ENCODE results near the gene PCGF3. TPM values are rescaled to one million over a fixed set of nuclear protein-coding genes. Genes with fewer than 3 reads are reported as not detected.
"Not testable (repeated sequence)": the region's sequence is repeated elsewhere in the genome, so short reads cannot be mapped to it uniquely, and the experiment has no call there.

Gene PCGF3
- polyA plus RNA-seq, 10 donors, result 39.9 to 81.1 (median 52.4) TPM

DNA sequence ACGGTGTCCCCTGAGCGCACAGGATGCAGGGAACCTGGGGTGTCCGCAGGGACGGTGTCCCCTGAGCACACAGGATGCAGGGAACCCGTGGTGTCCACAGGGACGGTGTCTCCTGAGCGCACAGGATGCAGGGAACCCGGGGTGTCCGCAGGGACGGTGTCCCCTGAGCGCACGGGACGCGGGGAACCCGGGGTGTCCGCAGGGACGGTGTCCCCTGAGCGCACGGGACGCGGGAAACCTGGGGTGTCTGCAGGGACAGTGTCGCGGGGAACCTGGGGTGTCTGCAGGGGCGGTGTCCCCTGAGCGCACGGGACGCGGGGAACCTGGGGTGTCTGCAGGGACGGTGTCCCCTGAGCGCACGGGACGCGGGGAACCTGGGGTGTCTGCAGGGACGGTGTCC is 30.9 kb downstream of the PCGF3 start:
- not testable (repeated sequence) for DNase-seq

DNA sequence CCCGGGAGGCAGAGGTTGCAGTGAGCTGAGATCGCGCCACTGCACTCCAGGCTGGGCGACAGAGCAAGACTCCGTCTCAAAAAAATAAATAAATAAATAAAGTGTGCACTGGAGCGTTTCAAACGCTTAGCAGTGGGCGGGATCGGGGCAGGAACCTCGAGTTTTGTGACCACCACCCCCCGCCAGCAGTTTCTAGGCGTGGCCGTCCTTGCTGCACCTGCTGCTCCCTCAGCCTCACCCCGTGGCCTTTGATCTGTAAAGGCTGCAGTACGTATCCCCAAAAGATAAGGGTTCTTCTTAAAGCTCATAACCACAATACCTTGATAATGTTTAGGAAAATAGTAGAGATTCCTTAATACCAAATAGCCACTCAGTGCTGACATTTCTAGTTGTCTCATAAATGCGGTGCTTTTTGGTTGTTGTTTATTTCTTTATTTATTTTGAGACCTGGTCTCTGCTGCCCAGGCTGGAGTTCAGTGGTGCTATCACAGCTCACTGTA is 33.2 kb downstream of the PCGF3 start:
- no peak for DNase-seq

DNA sequence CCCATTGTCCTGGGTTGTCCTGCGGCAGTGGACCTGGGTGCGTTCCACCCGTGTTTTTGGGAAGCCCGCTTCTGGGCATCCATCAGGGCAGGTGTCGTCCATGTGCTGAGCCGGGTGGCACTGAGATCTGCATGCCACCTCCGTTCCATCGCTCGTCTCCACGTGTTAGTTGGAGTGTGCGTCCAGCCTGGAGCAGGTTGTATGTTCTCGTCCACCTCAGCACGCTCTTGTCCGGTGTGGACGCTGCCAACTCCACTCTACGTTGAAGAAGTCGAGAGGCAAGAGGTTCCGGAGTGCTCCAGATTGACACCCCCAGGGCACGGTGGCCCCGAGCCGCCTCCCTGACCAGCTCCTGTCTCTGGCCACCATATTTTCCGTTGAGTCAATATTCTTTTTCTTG is 33.9 kb downstream of the PCGF3 start:
- no peak for DNase-seq

DNA sequence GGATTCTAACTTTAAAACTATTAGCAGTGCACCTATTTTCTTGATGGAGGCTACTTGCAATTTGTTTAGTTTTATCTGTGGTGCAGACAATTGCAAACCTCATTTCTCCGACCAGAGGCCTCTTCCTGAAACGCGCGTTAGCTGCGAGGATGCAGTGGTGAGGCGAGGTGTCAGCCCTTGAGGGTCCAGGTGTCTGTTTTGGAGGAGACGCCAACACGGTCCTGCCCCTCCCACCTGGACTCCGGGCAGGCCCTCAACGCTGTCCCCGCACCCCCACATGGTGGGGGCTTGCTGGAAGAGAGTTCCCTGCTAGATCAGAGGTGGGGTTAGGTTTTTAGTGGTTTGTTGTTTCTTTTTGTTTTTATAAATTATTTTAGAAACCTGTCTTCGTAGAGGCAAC is 34.4 kb downstream of the PCGF3 start:
- DNase-seq, result no peak

DNA sequence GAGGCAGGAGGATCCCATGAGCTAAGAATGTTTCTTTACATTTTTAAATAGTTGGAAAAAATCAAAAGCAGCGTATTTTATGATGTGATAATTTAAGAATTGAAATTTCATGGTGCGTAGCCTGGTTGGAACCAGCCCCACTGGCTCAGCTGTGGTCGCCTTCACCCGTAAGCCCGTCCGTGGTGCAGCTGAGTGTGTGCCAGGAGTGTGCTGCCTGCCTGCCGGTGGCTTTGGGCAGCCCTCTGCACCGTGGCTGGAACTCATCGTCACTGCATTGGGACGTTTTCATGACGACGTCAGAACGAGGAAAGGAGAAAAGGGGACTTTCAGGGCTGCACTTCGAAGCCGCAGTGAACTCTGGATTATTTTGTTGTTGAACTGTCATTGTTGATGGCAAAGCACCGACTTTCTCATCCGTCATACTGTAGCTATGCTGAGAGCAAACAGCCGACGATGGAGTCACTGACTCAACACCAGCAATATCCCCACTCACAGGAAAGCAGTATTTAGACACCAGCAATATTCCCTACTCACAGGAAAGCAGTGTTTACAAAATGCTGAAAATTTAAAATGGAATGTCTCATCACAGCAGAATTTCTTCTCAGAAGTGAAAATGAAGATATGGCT is 35.1 kb downstream of the PCGF3 start:
- DNase-seq, result no peak

DNA sequence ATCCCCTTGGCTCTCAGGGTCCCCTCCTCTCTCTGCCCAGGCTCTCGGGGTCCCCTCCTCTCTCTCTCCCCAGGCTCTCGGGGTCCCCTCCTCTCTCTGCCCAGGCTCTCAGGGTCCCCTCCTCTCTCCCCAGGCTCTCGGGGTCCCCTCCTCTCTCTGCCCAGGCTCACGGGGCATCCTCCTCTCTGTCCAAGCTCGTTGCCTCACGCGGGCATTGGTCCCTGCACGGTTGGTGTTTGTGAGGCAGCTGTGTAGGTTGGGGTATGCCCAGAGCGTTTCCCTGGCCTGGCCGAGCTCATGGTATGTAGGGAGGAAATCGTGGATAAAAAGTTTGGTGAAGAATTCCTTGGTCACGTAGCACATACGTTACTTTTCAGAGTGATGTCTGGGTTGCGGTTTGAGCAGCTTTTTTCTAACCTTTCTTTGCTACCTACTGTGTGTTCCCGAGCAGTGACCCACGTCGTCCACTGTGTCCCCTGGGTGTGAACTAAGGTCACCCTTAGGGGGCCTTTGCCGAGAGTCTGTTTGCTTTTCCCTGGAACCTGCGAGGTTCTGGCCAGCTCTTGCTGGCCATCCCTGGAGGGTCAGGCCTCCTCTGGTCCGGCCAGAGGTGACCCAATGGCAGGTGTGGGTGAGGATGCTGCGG is 36.6 kb downstream of the PCGF3 start:
- no peak for DNase-seq

DNA sequence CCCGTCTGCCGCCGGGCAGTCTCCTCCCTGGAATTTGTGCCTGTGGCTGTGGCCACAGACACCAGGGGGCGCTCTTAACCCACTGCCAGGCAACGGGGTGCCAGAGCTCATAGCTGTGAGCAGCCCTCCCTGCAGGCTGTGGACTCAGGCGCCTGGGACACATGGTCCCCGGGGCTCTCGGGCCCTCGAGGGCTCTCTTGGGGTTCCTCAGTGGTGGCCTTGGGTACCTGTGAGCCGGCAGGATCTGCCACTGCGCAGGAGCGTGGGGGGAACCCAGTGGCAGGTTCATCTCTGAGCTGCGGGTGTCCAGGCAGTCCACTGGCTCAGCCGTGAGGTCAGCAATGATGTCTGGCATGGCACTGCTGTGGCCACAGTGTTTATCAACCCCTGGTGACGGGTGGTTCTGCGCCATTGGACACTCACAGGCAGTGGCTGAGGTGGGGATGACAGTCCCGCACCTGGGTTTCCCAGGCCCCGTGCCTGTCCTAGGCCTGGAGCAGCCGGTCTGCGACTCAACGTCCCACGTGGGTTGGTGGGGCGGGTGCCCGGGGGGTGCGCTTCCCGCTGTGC is 37.2 kb downstream of the PCGF3 start:
- DNase-seq, result peak in 2 of 3 donors; percentile 52 to 66

DNA sequence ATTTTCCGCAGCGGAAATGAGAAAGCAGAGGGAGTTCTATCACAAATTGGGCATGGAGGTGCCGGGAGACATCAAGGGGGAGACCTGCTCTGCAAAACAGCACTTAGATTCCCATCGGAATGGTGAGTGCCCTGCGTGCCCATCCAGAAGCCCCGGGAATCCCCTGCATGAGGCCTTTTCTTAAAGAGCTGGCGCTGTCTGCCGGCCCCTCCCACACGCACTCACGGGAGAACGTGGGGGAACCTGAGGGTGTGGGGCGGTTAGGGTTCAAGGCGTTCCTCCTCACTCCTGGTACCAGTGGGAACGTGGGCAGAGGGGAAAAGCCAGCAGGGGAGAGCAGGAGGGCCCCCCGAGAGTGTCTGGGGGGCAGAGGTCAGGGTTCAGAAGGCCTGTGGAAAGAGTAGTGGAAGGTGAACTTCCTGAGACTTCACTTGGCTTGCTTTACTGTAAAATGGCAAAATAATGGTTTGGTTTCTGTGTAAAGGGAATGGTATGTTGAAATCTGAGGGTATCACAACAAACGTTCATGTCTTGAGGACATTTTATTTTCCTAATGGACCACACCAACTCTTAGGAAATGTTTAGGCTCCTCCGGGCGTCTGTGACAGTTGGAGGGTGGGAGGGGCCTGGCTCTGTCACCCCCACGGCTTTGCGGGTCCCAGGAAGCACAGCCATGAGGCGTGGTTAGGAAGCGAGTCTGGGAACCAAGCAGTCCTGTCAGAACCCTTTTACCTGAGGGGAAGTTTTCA is 38.0 kb downstream of the PCGF3 start:
- no peak for DNase-seq

DNA sequence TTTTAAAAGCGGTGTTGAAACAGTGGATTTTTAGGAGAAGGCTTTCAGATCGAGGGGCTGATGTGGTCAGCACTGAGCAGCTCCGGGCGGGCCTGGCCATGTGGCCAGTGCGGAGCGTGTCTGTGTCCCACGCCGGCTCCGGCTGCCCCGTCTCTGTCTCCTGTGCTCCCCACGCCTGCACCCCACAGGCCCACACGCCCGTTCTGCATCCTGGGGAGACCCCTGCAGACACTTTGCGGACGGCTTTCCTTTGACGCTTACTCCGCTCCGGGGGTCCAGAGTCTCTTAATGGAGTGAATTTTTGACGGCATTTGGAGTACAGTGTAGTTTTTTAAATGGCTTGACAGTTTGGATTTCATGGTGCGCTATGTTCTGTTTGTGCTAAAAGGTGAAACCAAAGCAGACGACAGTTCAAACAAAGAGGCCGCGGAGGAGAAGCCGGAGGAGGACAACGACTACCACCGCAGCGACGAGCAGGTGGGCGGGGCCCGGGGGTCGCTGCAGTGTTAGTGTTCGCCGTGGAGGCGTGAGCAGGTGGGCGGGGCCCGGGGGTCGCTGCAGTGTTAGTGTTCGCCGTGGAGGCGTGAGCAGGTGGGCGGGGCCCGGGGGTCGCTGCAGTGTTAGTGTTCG is 38.7 kb downstream of the PCGF3 start:
- no peak for DNase-seq

DNA sequence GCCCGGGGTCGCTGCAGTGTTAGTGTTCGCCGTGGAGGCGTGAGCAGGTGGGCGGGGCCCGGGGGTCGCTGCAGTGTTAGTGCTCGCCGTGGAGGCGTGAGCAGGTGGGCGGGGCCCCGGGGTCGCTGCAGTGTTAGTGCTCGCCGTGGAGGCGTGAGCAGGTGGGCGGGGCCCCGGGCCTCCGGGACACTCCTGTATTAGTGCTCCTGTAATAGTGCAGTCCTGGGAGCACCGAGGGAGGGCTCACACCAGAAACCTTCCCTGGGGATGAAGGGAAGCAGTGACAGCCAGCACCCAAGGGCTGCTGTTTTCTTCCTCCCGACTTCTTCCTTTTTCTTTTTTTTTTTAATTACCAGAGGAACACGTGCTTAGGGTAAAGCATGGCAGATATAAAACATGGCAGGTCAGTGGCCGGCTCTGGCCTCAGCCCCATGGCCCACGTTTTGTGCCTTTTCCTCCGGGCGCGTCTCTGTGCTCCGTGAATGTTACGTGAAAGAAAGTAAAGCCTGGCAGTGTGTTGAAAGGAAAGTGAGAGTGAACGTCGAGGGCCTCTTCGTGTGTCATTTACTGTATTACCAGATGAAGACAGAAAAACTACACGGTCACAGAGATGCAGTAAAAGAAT is 42.0 kb downstream of the PCGF3 start:
- no peak for DNase-seq

DNA sequence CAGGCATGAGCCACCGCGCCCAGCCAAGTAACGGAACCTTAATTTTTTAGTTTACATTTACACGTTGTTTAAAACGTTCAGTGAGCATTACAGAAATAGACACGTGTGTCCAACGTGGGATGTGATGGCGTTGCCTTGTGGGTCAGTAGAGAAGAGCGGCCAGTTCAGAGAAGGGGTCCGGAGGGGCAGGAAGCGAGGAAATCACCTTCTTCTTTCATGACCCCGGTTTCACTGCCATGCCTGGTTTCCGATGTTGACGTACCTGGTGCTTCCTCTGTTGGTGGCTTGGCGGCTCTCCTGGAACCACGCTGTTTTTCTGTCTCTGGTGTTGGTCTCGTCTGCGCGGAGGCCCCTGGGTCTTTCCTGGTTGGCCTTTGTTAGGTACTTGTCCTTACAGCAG is 42.8 kb downstream of the PCGF3 start:
- no peak for DNase-seq

DNA sequence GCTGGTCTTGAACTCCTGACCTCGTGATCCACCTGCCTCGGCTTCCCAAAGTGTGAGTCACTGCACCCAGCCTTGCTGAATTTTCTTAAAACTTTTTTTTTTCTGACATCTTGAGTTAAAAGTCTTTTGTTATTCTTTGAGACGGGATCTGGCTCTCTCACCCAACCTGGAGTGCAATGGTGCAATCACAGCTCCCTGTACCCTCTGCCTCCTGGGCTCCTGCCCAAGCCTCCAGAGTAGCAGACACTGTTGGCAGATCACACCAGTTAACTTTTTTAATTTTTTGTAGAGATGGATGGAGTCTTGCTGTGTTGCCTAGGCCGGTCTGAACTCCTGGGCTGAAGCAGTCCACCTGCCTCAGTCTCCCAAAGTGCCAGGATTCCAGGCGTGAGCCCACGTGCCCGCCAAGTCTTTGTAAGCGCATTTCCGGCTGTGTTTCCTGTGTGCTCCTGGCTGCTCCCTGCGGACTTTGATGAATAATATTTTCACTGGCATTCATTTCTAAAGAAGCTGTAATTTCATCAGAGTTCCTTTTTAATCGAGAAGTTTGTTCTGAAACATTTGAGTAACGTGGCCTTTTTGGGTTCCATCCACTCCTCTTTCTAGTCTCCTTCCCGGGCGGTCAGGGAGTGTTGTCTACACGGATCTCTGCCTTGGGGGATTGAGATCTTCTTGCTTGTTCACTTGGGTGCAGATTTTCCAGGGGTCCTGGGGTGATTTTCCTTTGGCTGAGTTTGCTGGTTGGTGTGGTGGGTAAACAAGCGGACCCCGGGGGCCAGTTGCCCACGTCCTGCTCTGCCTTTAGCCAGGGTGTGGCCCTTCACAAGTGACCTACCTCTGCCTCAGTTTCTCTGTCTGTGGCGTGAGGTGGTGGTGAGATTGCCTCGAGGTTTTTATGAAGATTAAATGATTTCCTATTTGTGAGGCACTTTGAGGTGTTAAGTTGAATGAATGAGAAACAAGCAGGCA is 44.4 kb downstream of the PCGF3 start:
- no peak for DNase-seq

DNA sequence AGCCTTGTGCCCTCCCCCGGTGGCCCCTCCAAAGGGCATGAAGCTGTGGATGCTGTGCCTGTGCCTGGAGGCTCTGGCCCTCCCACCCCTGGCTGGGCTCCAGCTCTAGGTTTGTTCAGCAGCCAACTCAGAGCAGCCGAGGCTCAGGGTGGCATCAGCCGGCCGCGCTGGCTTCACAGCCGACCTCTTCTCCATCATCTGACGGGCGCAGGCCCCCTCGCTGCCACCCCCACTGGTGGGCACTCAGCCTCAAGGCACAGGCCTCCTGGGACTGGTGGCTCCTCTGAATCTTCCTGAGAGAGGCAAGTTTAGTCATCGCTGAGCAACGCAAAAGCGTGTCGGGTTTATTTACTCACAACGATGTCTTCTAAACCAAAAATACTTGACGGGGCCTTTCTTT is 46.0 kb downstream of the PCGF3 start:
- DNase-seq, result peak in 1 of 3 donors; percentile 51

DNA sequence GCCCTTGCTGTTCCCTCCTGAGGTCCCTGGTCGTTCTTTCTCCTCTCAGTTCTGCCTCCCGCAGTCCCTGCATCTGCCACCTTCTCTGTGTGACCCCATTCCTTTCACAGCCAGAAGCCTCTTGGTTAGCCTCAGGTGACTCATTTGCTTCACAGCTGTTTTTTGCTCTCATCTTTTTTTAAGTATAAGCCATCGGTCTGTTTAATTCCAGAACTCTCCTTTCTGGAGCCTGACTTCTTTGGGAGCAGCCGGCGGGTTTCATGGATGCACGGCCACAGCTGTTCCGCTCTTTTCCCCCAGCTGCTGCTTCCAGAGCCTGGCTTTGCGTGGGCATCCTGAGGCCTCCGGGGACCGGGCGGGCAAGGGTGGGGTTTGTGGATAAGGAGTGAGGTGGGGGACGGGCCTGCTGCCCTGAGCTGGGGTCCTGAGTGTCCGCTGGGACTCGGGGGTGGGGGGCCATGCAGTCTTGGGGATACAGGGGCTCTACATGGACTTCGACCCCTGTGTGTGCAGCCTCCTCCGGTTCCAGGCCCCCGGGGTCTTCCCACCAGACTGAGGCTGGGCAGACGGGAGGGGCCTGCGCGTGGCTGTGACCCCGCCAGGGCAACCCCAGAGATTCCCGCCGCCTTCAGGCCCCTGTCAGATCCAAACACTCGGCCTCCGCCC is 46.7 kb downstream of the PCGF3 start:
- peak in 1 of 3 donors; percentile 52 for DNase-seq

DNA sequence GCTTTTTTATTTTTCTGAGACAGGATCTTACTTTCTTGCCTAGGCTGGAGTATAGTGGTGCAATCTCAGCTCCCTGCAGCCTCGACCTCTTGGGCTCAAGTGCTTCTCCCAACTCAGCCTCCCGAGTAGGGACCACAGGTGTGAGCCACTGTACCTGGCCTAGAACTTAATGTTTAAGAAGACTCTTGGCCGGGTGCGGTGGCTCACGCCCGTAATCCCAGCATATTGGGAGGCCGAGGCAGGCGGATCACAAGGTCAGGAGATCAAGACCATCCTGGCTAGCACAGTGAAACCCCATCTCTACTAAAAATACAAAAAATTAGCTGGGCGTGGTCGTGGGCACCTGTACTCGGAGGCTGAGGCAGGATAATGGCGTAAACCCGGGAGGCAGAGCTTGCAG is 47.6 kb downstream of the PCGF3 start:
- not testable (repeated sequence) for DNase-seq

DNA sequence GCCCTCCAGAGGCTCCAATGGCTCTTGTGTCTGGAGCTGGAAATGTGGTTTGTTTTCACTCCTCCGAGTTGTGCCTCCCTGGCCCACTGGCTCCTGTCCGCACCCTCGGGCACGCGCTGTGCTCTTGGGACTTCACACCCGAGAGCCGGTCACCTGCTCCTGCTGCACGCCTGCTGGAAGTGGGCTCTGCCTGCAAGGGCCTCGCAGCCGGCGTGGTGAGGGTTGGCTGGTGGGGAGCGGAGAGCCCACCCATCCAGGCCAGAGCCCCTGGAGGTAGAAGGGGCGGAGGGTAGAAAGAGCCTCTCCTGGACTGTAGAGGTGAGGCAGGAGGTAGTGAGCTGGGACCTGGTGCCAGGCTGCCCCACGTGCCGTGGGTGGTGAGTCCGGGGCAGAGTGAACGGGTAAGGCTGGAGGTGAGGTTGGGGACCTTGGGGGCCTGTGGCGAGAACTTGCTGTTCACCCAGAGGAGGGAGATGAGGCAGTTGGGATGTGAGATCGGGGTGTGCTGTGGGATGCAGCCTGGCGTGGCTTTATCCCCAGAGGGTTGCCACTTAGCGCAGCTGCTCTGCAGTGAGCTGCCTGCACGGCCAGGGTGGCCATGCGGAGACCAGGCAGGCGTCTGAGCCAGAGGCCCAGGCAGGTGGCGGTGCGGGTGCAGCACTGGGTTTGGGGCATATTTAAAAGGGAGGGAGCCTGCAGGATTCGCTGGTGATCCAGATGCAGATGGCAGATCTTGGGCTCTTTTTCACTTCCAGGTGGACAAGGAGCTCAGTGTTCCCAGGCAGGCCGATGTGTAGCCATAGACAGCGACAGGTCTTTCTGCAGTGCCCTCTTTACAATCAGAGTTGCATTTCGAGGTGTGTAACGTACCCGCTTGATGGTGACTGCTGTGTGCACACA is 48.8 kb downstream of the PCGF3 start:
- no peak for DNase-seq

DNA sequence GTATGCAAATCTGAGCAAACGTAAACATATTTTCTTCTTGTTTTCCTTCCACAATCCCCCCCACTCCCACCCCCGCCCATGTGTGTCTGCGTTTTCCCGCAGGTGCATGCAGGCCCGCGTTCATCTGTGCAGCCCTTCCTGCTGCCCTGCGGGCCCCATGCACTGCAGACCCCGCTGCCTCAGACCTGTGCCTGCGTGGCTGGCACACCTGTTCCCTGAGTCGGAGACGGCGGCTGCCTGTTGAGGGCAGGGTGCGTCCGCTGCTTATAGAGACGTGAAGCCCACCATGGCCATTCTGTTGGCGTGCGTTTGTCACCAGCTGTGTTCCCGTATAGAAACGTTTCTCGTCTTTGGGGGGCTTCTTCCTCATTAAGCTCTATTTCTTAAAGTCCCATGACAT is 51.5 kb downstream of the PCGF3 start:
- no peak for DNase-seq

DNA sequence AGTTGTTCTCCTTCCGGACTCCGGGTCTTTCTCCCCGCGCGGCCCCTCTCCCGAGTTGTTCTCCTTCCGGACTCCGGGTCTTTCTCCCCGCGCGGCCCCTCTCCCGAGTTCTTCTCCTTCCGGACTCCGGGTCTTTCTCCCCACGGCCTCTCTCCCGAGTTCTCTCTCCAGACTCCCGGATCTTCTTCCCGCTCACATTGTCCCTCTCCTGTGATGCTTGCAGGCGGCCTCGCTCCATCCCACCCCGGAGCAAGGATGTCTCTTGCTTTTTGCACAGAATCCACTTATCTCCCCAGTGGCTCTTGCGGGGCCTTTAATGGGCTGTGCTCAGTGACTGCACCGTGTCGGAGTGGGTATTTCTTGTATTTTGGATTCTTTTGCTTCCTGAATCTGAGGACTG is 54.2 kb downstream of the PCGF3 start:
- DNase-seq, result not testable (repeated sequence)

DNA sequence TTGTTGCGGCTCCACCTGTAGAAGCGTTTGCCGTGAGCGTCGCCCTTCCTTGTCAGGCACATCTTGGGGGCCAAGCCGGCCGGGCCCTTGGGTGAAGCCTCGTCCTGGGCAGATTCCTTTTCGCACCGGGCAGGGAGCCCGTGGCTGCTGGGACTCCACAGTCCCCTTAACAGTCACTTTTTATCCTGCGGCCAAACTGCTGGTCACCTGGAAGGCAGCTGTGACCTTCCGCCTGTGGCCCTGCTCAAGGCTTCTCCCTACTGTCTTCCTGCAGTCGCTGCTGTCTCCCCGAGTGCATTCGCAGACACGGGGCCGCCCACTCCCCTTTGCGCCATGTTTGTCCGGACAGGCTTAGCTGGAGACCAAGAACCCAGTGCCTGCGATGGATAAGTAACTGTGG is 55.0 kb downstream of the PCGF3 start:
- DNase-seq, result no peak

All from muscle of back (tissue), 11 donors.